Left renal pelvis (tissue), 4 donors: ENCODE results near the gene ZFP64. TPM values are rescaled to one million over a fixed set of nuclear protein-coding genes. Genes with fewer than 3 reads are reported as not detected.
A peak's percentile ranks its signal among the peaks of the same experiment; 100 is the strongest.

ENCODE experiments used
- DNase-seq, 4 donors: peaks; one replicate each; pipeline ENCODE4 v3.0.0-alpha.2; 2013; ENCODE audit warnings: low read depth in 4 of 4, low spot score in 3 of 4
- polyA plus RNA-seq, 4 donors: library from polyadenylated mRNA; unstranded; fragments of 120-200 nt; gene quantifications; one replicate each; pipeline ENCODE4 v1.2.1, GENCODE V29; 2013; ENCODE audit not compliant: insufficient read length in 4 of 4

Gene ZFP64
- polyA plus RNA-seq, 4 donors: 19.6 to 23.8 (median 21.7) TPM

GRCh38 chr20:52118016-52118623 is 73.5 kb downstream of the ZFP64 start:
- DNase-seq: no peak

DNA sequence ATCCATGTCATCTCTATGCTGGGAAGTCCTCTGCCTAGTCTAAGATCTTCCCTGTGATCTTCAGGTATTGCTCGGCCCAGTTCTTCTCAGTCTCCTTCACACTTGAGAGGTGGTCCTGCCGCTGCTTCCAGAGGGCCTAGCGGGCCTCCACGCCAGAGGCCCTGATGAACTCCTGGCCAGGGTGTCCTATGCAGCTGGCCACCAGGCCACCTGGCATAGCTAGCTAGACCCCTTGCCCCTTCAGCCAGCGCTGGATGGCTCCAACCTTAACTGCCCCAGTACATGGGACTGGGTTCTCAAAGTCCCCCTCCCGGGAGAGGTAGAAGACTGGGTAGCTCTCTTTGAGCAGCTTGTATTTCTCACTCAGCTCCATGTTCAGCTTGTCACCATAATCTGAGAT is 81.1 kb downstream of the ZFP64 start:
- DNase-seq: no peak

- DNase-seq: peak in 3 of 4 donors; percentile 12 to 38 (median 22)
These were observed 85.8 kb downstream of the ZFP64 start for GRCh38 chr20:52105442-52106422.

- peak; percentile 39 to 46 (median 42) for DNase-seq
These were observed 86.8 kb downstream of the ZFP64 start for GRCh38 chr20:52104546-52105441.

- DNase-seq: peak in 1 of 4 donors; percentile 8
These were observed 87.5 kb downstream of the ZFP64 start for GRCh38 chr20:52103913-52104545.

DNA sequence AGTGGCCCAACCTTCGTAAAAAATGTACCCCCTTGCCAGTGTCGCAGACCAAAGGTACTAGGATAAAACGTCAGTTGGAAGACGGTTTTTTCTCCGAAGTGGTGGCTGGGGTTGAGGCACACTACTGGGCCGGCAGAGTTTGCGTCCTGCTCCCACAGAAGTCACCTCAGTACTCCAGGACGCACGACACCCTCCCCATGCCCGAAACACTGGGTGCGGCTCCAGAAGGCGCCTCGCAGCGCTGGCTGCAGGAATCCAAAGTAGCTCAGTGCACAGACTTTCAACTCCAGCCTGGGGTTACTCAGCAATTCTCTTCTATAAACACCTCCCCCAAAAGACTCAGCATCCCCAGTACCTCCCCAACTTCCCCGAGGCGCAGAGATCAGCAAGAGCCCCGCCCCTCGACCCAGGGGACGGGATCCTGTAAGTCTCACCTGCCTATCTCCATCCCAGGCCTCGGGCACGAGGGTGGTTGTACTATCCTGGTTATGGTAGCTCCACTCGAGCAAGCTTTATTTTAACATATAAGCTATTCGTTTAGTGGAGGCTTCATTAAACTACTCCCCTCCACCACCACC is 88.2 kb downstream of the ZFP64 start:
- peak in 1 of 4 donors; percentile 5 for DNase-seq

DNA sequence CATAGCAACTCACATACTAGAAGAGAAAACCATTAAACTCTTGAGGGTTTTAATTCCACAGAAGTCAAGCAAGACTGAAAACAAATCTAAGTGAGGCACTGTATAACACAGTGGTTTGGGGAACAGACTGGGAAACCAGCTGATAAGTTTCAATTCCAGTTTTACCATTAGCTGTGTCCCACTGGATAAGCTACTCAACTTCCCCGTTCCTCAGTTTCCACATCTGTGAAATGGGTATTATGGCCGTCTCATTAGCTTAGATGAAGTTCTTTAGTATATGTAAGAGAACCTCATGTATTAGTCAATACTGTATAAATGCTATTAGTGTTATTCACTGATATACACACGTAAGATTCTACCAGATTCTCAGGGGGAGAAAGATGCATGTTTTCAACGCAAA is 89.0 kb downstream of the ZFP64 start:
- DNase-seq: no peak

DNA sequence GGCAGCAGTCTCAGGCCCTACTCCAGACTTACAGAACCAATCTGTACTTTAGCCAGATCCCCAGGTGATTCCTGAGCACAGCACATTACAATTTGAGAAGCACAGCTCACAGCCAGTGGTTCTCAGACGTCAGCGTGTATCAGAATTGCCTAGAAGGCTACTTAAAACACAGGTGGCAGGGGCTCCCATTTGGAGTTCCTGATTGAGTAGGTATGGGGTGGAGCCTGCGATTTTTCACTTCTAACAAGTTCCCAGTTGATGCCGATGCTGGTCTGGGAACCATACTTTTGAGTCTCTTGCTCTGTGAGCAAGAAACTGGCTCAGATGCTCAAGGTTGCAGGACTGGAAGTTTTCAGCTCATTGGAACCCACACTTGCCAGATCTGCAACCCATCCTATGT is 89.5 kb downstream of the ZFP64 start:
- DNase-seq: no peak
